Stimulated activated CD8-positive, alpha-beta memory T cell treated with anti-CD3 and anti-CD28 coated beads, Interleukin-7, amount 100 ng/mL, for 1 hour (primary cell): ENCODE measurements around the gene ROR1.

Source experiments
- DNase-seq, 2 donors: peaks; one replicate each; pipeline ENCODE4 v3.0.0-alpha.2; 2020; ENCODE audit warnings: low read depth in 2 of 2

Gene ROR1

GRCh38 chr1:64052777-64053176 lies 279.0 kb downstream of the ROR1 start:
- no peak for DNase-seq

- DNase-seq = no peak
These were observed 281.5 kb downstream of the ROR1 start for GRCh38 chr1:64055310-64055709.

GRCh38 chr1:64059556-64059955 lies 285.7 kb downstream of the ROR1 start:
- DNase-seq = no peak

- no peak for DNase-seq
These were observed 286.9 kb downstream of the ROR1 start for GRCh38 chr1:64060611-64061302.

- DNase-seq = no peak
These were observed 287.8 kb downstream of the ROR1 start for GRCh38 chr1:64061430-64062104.

GRCh38 chr1:64062529-64062928 lies 288.7 kb downstream of the ROR1 start:
- no peak for DNase-seq

GRCh38 chr1:64062941-64063581 lies 289.2 kb downstream of the ROR1 start:
- DNase-seq = no peak

- no peak for DNase-seq
These were observed 291.8 kb downstream of the ROR1 start for GRCh38 chr1:64065571-64065970.

- no peak for DNase-seq
These were observed 298.4 kb downstream of the ROR1 start for GRCh38 chr1:64072089-64072793.

GRCh38 chr1:64073705-64074104 lies 299.9 kb downstream of the ROR1 start:
- DNase-seq = no peak

- DNase-seq = no peak
These were observed 300.9 kb downstream of the ROR1 start for GRCh38 chr1:64074767-64075166.

- DNase-seq = no peak
These were observed 303.6 kb downstream of the ROR1 start for GRCh38 chr1:64077281-64077940.

- DNase-seq = no peak
These were observed 307.2 kb downstream of the ROR1 start for GRCh38 chr1:64080941-64081562.

- no peak for DNase-seq
These were observed 308.6 kb downstream of the ROR1 start for GRCh38 chr1:64082459-64082858.

- no peak for DNase-seq
These were observed 310.6 kb downstream of the ROR1 start for GRCh38 chr1:64084451-64084850.

GRCh38 chr1:64087768-64088167 lies 314.0 kb downstream of the ROR1 start:
- no peak for DNase-seq

GRCh38 chr1:64090436-64090835 lies 316.6 kb downstream of the ROR1 start:
- DNase-seq = no peak

- no peak for DNase-seq
These were observed 319.1 kb downstream of the ROR1 start for GRCh38 chr1:64092851-64093371.

- no peak for DNase-seq
These were observed 320.1 kb downstream of the ROR1 start for GRCh38 chr1:64093941-64094340.

- DNase-seq = no peak
These were observed 322.0 kb downstream of the ROR1 start for GRCh38 chr1:64095832-64096231.

GRCh38 chr1:64097859-64098258 lies 324.0 kb downstream of the ROR1 start:
- no peak for DNase-seq
